ENCODE measurements around the gene PPOX. TPM values are rescaled to one million over a fixed set of nuclear protein-coding genes. Genes with fewer than 3 reads are reported as not detected.

The PPOX gene
- total and polyA plus RNA-seq, 9 donors = 20.1 to 37.9 (median 24.2) TPM

GRCh38 chr1:161157867-161158266, 8.4 kb upstream of the PPOX start:
- 90 to 97% (median 95%) methylated on average over 1 of the region's 1 CpG for WGBS, 3 donors
- no peak overlapping the region for H3K4me3 ChIP-seq
- no peaks in the 10 kb centered on the region for H3K9me3 ChIP-seq
- TF ChIP-seq CTCF (IDR thresholded peaks at IDR 0.05) = no peak
- no peak for TF ChIP-seq POLR2A (IDR thresholded peaks at IDR 0.05)
- no peak for TF ChIP-seq EP300 (IDR thresholded peaks at IDR 0.05)
- intact Hi-C loops (cut with DNase I) = loop anchor here in 1 of 4 donors (10.0 kb wide), 1 partner anchor 873 kb away; the partner anchor contains the start of gene PEX19
- H3K36me3 ChIP-seq = no peaks in the 10 kb centered on the region
- H3K27ac ChIP-seq = no peak overlapping the region
- H3K4me1 ChIP-seq (ENCODE audit: insufficient read depth) = peaks cover 15% of the 10 kb centered on the region
- no peaks in the 10 kb centered on the region for H3K27me3 ChIP-seq
- no peak for DNase-seq

GRCh38 chr1:161158316-161159010, 7.8 kb upstream of the PPOX start:
- H3K4me3 ChIP-seq = peak overlapping the region; percentile 84
- DNase-seq = no peak
- peaks cover 14% of the 10 kb centered on the region for H3K4me1 ChIP-seq (ENCODE audit: insufficient read depth)
- peak overlapping the region; percentile 68 to 89 for H3K27ac ChIP-seq
- intact Hi-C loops (cut with DNase I) = loop anchor here in 1 of 4 donors (10.0 kb wide), 1 partner anchor 874 kb away; the partner anchor contains the start of gene PEX19
- H3K9me3 ChIP-seq = no peaks in the 10 kb centered on the region
- H3K36me3 ChIP-seq = no peaks in the 10 kb centered on the region
- no peaks in the 10 kb centered on the region for H3K27me3 ChIP-seq
- WGBS, 3 donors = 67 to 83% (median 70%) methylated on average over 9 of the region's 9 CpGs
- TF ChIP-seq EP300 (IDR thresholded peaks at IDR 0.05) = no peak
- no peak for TF ChIP-seq POLR2A (IDR thresholded peaks at IDR 0.05)
- TF ChIP-seq CTCF (IDR thresholded peaks at IDR 0.05) = no peak

GRCh38 chr1:161159087-161159912, 6.9 kb upstream of the PPOX start, which contains the start of gene USP21:
Gene USP21 (plus strand): TSS chr1:161159500. CDS start chr1:161160641, 1,141 bp downstream.
- peaks cover 14% of the 10 kb centered on the region for H3K4me1 ChIP-seq (ENCODE audit: insufficient read depth)
- intact Hi-C loops (cut with DNase I) = loop anchor here in 1 of 4 donors (10.0 kb wide), 1 partner anchor 874 kb away; the partner anchor contains the start of gene PEX19
- TF ChIP-seq POLR2A (IDR thresholded peaks at IDR 0.05) (peak; percentile 57), EP300 (IDR thresholded peaks at IDR 0.05) (no peak), CTCF (IDR thresholded peaks at IDR 0.05) (peak in 1 of 3 donors; percentile 52)
- H3K36me3 ChIP-seq = no peaks in the 10 kb centered on the region
- H3K27ac ChIP-seq = peak within 1 kb of the TSS; percentile 68 to 89
- no peaks in the 10 kb centered on the region for H3K9me3 ChIP-seq
- no peaks in the 10 kb centered on the region for H3K27me3 ChIP-seq
- peak within 1 kb of the TSS; percentile 84 for H3K4me3 ChIP-seq
- 0 to 2% (median 1%) methylated on average over 49 to 60 of the region's 60 CpGs for WGBS, 3 donors
- DNase-seq = peak; percentile 92 to 96 (median 95)

GRCh38 chr1:161159913-161160243, 6.3 kb upstream of the PPOX start:
- H3K27ac ChIP-seq = peak overlapping the region; percentile 68 to 89
- intact Hi-C loops (cut with DNase I) = loop anchor here in 1 of 4 donors (10.0 kb wide), 1 partner anchor 875 kb away; the partner anchor contains the start of gene PEX19
- H3K4me3 ChIP-seq = peak overlapping the region; percentile 84
- peaks cover 11% of the 10 kb centered on the region for H3K4me1 ChIP-seq (ENCODE audit: insufficient read depth)
- H3K27me3 ChIP-seq = no peaks in the 10 kb centered on the region
- TF ChIP-seq POLR2A (IDR thresholded peaks at IDR 0.05) = no peak
- TF ChIP-seq CTCF (IDR thresholded peaks at IDR 0.05) = no peak
- no peak for TF ChIP-seq EP300 (IDR thresholded peaks at IDR 0.05)
- no peaks in the 10 kb centered on the region for H3K9me3 ChIP-seq
- WGBS, 3 donors = 3 to 4% (median 3%) methylated on average over 10 to 11 of the region's 11 CpGs
- no peak for DNase-seq
- H3K36me3 ChIP-seq = no peaks in the 10 kb centered on the region

All from ovary (tissue), 9 donors.